H9 (cell line): ENCODE data around the gene PDZD2. TPM values are rescaled to one million over a fixed set of nuclear protein-coding genes. Genes with fewer than 3 reads are reported as not detected.

Source experiments
- DNase-seq: peaks from one replicate; pipeline ENCODE4 v3.0.0-alpha.2; 2017
- H2AFZ ChIP-seq: one replicate; pipeline ENCODE4 v1.6.1; 2013; ENCODE audit warnings: mild to moderate bottlenecking, low read length, control low read depth, moderate library complexity
- H2AK5ac ChIP-seq: 2 replicates; pipeline ENCODE4 v1.6.1; 2013; ENCODE audit warnings: low read length, control low read depth, mixed read lengths; ENCODE audit not compliant: insufficient read length
- H2BK120ac ChIP-seq: one replicate; pipeline ENCODE4 v1.6.1; 2013; ENCODE audit warnings: low read depth, mild to moderate bottlenecking, low read length, control low read depth, inconsistent platforms; ENCODE audit not compliant: poor library complexity, severe bottlenecking
- H2BK12ac ChIP-seq: 2 replicates; pipeline ENCODE4 v1.6.1; 2013; ENCODE audit warnings: low read length, control low read depth, mixed read lengths, low read depth; ENCODE audit not compliant: insufficient read length
- H2BK15ac ChIP-seq: 2 replicates; pipeline ENCODE4 v1.6.1; 2013; ENCODE audit warnings: low read depth, low read length, control low read depth
- H2BK20ac ChIP-seq: one replicate; pipeline ENCODE4 v1.6.1; 2013; ENCODE audit warnings: low read depth, mild to moderate bottlenecking, low read length, control low read depth, inconsistent platforms; ENCODE audit not compliant: poor library complexity, severe bottlenecking
- H2BK5ac ChIP-seq: 2 replicates; pipeline ENCODE4 v1.6.1; 2013; ENCODE audit warnings: low read length, control low read depth, mixed read lengths; ENCODE audit not compliant: insufficient read length
- H3K14ac ChIP-seq: 2 replicates; pipeline ENCODE4 v1.6.1; 2013; ENCODE audit warnings: low read length, control low read depth; ENCODE audit not compliant: insufficient read depth
- H3K18ac ChIP-seq: 2 replicates; pipeline ENCODE4 v1.6.1; 2013; ENCODE audit warnings: low read depth, mild to moderate bottlenecking, mixed read lengths, low read length, control low read depth; ENCODE audit not compliant: insufficient read length
- H3K23ac ChIP-seq: 2 replicates; pipeline ENCODE4 v1.6.1; 2013; ENCODE audit warnings: low read length, control low read depth, mixed read lengths, low read depth; ENCODE audit not compliant: insufficient read length
- H3K23me2 ChIP-seq: 2 replicates; pipeline ENCODE4 v1.6.1; 2013; ENCODE audit warnings: low read depth, mild to moderate bottlenecking, mixed read lengths, low read length, control low read depth; ENCODE audit not compliant: insufficient read length, poor library complexity, severe bottlenecking
- H3K27ac ChIP-seq: 2 replicates; pipeline ENCODE4 v1.5.1; 2013; ENCODE audit warnings: low read length, control low read depth, mixed read lengths, low read depth; ENCODE audit not compliant: insufficient read length
- H3K27me3 ChIP-seq: 2 replicates; pipeline ENCODE4 v1.6.1; 2013; ENCODE audit warnings: low read length, control low read depth, inconsistent platforms; ENCODE audit not compliant: insufficient read depth
- H3K4ac ChIP-seq: 2 replicates; pipeline ENCODE4 v1.6.1; 2013; ENCODE audit warnings: low read depth, mild to moderate bottlenecking, control low read depth, inconsistent platforms, low read length, moderate library complexity
- H3K4me1 ChIP-seq: 2 replicates; pipeline ENCODE4 v1.6.1; 2013; ENCODE audit warnings: low read length, control low read depth, inconsistent platforms; ENCODE audit not compliant: insufficient read depth
- H3K4me2 ChIP-seq: 2 replicates; pipeline ENCODE4 v1.6.1; 2013; ENCODE audit warnings: low read length, control low read depth, mixed read lengths; ENCODE audit not compliant: insufficient read length, insufficient read depth
- H3K56ac ChIP-seq: 2 replicates; pipeline ENCODE4 v1.6.1; 2013; ENCODE audit warnings: low read depth, mild to moderate bottlenecking, mixed read lengths, low read length, control low read depth; ENCODE audit not compliant: insufficient read length
- H3K79me1 ChIP-seq: 2 replicates; pipeline ENCODE4 v1.6.1; 2013; ENCODE audit warnings: low read depth, mild to moderate bottlenecking, moderate library complexity, low read length, control low read depth, inconsistent platforms; ENCODE audit not compliant: insufficient read depth, poor library complexity, severe bottlenecking
- H3K79me2 ChIP-seq: 2 replicates; pipeline ENCODE4 v1.6.1; 2013; ENCODE audit warnings: low read length, control low read depth, inconsistent platforms; ENCODE audit not compliant: insufficient read depth
- H3K9ac ChIP-seq: 2 replicates; pipeline ENCODE4 v1.6.1; 2013; ENCODE audit warnings: low read length, control low read depth, mixed read lengths; ENCODE audit not compliant: insufficient read length; ENCODE audit errors: extremely low read depth
- H3K9me3 ChIP-seq: one replicate; pipeline ENCODE4 v1.6.1; 2013; ENCODE audit warnings: low read depth, low read length, inconsistent platforms; ENCODE audit not compliant: control insufficient read depth
- H3T11ph ChIP-seq: one replicate; pipeline ENCODE4 v1.6.1; 2013; ENCODE audit warnings: mild to moderate bottlenecking, low read length, control low read depth, inconsistent platforms
- H4K20me1 ChIP-seq: one replicate; pipeline ENCODE4 v1.6.1; 2013; ENCODE audit not compliant: control insufficient read depth, insufficient read length, insufficient read depth
- H4K5ac ChIP-seq: 2 replicates; pipeline ENCODE4 v1.6.1; 2013; ENCODE audit warnings: low read depth, mild to moderate bottlenecking, mixed read lengths, low read length, control low read depth; ENCODE audit not compliant: insufficient read length
- H4K8ac ChIP-seq: replicated peaks from 2 replicates; pipeline ENCODE4 v1.6.1; 2013; ENCODE audit warnings: low read length, control low read depth, mixed read lengths, low read depth; ENCODE audit not compliant: insufficient read length
- H4K91ac ChIP-seq: 2 replicates; pipeline ENCODE4 v1.6.1; 2013; ENCODE audit warnings: low read depth, mild to moderate bottlenecking, moderate library complexity, mixed read lengths, low read length, control low read depth; ENCODE audit not compliant: insufficient read length
- H3K27ac Mint-ChIP-seq, 3 experiments: 2 replicates in 2 of 3; 3 replicates in 1 of 3; pipeline ENCODE4 v1.8.0; 2020 to 2021; ENCODE audit warnings: mixed read lengths in 3 of 3, mild to moderate bottlenecking in 1 of 3, moderate library complexity in 1 of 3
- H3K27me3 Mint-ChIP-seq: 2 replicates; pipeline ENCODE4 v1.8.0; 2021; ENCODE audit warnings: low read depth, mild to moderate bottlenecking, moderate library complexity, mixed read lengths
- H3K36me3 Mint-ChIP-seq, 3 experiments: 2 replicates in 2 of 3; 3 replicates in 1 of 3; pipeline ENCODE4 v1.8.0; 2020 to 2021; ENCODE audit warnings: low read depth in 3 of 3, mixed read lengths in 3 of 3; ENCODE audit not compliant: insufficient read depth in 1 of 3
- H3K4me1 Mint-ChIP-seq, 2 experiments: 2 replicates each; pipeline ENCODE4 v1.8.0; 2020; ENCODE audit warnings: mixed read lengths in 2 of 2
- H3K4me3 Mint-ChIP-seq, 2 experiments: 2 replicates in 1 of 2; 3 replicates in 1 of 2; pipeline ENCODE4 v1.8.0; 2020 to 2021; ENCODE audit warnings: mild to moderate bottlenecking in 2 of 2, mixed read lengths in 2 of 2, moderate library complexity in 1 of 2
- H3K9me3 Mint-ChIP-seq, 2 experiments: 2 replicates in 1 of 2; 3 replicates in 1 of 2; pipeline ENCODE4 v1.8.0; 2020; ENCODE audit warnings: mild to moderate bottlenecking in 2 of 2, mixed read lengths in 2 of 2, moderate library complexity in 1 of 2
- WGBS: extraction: QIAGEN DNeasy Blood & Tissue Kit; methylation state at CpG from one replicate; pipeline ENCODE4 v1.1.7; 2013; ENCODE audit warnings: missing lambda C conversion rate, low lambda C conversion rate, mixed read lengths; ENCODE audit not compliant: insufficient read length; ENCODE audit errors: extremely low coverage; 5-methylcytosine and 5-hydroxymethylcytosine counted together
- total RNA-seq: library from RNA; stranded (reverse); gene quantifications from 2 replicates; pipeline ENCODE4 v1.2.1, GENCODE V29; 2021
- TF ChIP-seq, protein P1 (sequence below): fragments of 200-600 bp; sonication (generic); conservative IDR thresholded peaks from 3 replicates; pipeline ENCODE4 v1.8.0; 2021; ENCODE audit warnings: antibody characterized with exemption, mild to moderate bottlenecking

The PDZD2 gene
- total RNA-seq, 1 experiment from 2014 or later = 9.9 TPM

DNA sequence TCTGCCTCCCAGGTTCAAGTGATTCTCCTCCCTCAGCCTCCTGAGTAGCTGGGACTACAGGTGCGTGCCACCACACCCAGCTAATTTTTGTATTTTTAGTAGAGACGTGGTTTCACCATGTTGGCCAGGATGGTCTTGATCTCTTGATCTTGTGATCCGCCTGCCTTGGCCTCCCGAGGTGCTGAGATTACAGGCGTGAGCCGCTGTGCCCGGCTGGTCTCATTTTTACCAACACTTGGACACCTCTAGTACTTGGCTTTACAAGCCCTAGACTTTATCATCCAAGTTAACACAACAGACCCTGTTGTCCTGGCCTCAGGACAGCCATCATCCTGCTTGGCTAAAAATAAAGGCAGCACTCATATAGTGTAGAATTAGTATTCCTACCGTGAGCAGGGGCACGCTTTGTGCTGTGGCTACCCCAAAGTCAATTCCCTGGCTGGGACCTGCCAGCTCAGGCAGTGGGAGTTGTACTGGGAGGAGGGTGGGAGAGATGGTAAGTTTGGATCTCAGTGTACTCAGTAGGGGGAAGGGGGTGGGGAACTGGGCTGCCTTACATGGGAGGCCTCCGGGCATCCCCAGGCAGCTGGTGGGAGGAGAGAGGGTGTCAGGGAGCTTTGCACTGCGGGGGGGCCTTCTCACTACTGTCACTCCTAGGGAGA, 6.6 kb downstream of the PDZD2 start:
- no peak overlapping the region for H3K4me3 Mint-ChIP-seq
- Histone ChIP-seq H3K18ac (no peak overlapping the region), H3T11ph (no peak overlapping the region), H3K27me3 (no peaks in the 10 kb centered on the region), H4K8ac (no peak overlapping the region), H2BK12ac (no peak overlapping the region), H3K27ac (no peak overlapping the region), H3K14ac (no peak overlapping the region), H3K79me1 (no peaks in the 10 kb centered on the region), H3K4ac (no peak overlapping the region), H2AFZ (no peak overlapping the region), H2BK15ac (no peak overlapping the region), H3K56ac (no peak overlapping the region), H3K23me2 (no peaks in the 10 kb centered on the region), H3K23ac (no peak overlapping the region), H4K5ac (no peak overlapping the region), H3K9ac (no peak overlapping the region), H2AK5ac (no peak overlapping the region), H3K4me2 (no peak overlapping the region), H3K79me2 (no peaks in the 10 kb centered on the region), H2BK120ac (no peak overlapping the region), H3K9me3 (no peaks in the 10 kb centered on the region), H4K91ac (no peak overlapping the region), H4K20me1 (no peaks in the 10 kb centered on the region), H3K4me1 (no peaks in the 10 kb centered on the region), H2BK20ac (no peak overlapping the region), H2BK5ac (no peak overlapping the region)
- no peaks in the 10 kb centered on the region for H3K36me3 Mint-ChIP-seq
- no CpG with 5 or more reads among the region's 11 CpGs for WGBS
- no peaks in the 10 kb centered on the region; the same call in none of the 2 replicates for H3K27me3 Mint-ChIP-seq
- no peaks in the 10 kb centered on the region for H3K9me3 Mint-ChIP-seq
- no peak for DNase-seq
- no peak overlapping the region; a peak in 1 of 7 replicates for H3K27ac Mint-ChIP-seq
- H3K4me1 Mint-ChIP-seq = peaks cover 7 to 9% of the 10 kb centered on the region in 2 experiments
- TF ChIP-seq, protein P1, sequence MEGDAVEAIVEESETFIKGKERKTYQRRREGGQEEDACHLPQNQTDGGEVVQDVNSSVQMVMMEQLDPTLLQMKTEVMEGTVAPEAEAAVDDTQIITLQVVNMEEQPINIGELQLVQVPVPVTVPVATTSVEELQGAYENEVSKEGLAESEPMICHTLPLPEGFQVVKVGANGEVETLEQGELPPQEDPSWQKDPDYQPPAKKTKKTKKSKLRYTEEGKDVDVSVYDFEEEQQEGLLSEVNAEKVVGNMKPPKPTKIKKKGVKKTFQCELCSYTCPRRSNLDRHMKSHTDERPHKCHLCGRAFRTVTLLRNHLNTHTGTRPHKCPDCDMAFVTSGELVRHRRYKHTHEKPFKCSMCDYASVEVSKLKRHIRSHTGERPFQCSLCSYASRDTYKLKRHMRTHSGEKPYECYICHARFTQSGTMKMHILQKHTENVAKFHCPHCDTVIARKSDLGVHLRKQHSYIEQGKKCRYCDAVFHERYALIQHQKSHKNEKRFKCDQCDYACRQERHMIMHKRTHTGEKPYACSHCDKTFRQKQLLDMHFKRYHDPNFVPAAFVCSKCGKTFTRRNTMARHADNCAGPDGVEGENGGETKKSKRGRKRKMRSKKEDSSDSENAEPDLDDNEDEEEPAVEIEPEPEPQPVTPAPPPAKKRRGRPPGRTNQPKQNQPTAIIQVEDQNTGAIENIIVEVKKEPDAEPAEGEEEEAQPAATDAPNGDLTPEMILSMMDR = no peak
